OCI-LY7 (cell line): ENCODE results near the gene LPAR1. TPM values are rescaled to one million over a fixed set of nuclear protein-coding genes. Genes with fewer than 3 reads are reported as not detected.

Experiments used
- BruUV-seq: library from RNA; stranded (reverse); fragments of 400-500 nt; replicated peaks from 2 replicates; lab custom pipeline; 2021; lab: Mats Ljungman, UMichigan
- CTCF ChIA-PET: fragments of 300-600 bp; sonication (Branson Sonifier 250); formaldehyde crosslinking; loops from one replicate; lab custom pipeline; 2022; ENCODE audit warnings: antibody characterized with exemption; ENCODE audit not compliant: unreplicated experiment; lab: Charles Lee
- POLR2A ChIA-PET: fragments of 300-600 bp; sonication (Branson Sonifier 250); formaldehyde crosslinking; loops from one replicate; lab custom pipeline; 2022; ENCODE audit warnings: antibody characterized with exemption; lab: Charles Lee
- DNase-seq: peaks from one replicate; pipeline ENCODE4 v3.0.0-alpha.2; 2015; ENCODE audit warnings: low spot score
- H2AFZ ChIP-seq: fragments of 200-600 bp; sonication (generic), shearing (Covaris generic); 2 replicates; pipeline ENCODE4 v1.6.1; 2014; ENCODE audit warnings: mild to moderate bottlenecking, antibody characterized with exemption, low read length, moderate library complexity
- H3K27ac ChIP-seq: fragments of 200-600 bp; sonication (generic); 2 replicates; pipeline ENCODE4 v1.5.1; 2014; ENCODE audit warnings: mixed run types, low read depth, mild to moderate bottlenecking, moderate library complexity, low read length, inconsistent platforms; ENCODE audit not compliant: poor library complexity, severe bottlenecking
- H3K36me3 ChIP-seq: fragments of 200-600 bp; sonication (generic); 2 replicates; pipeline ENCODE4 v1.6.1; 2014; ENCODE audit warnings: mild to moderate bottlenecking, antibody characterized with exemption, low read length, moderate library complexity, mixed read lengths; ENCODE audit not compliant: insufficient read depth
- H3K4me1 ChIP-seq: fragments of 200-600 bp; sonication (generic); 2 replicates; pipeline ENCODE4 v1.5.1; 2014; ENCODE audit warnings: mild to moderate bottlenecking, low read length; ENCODE audit not compliant: insufficient read depth, poor library complexity, severe bottlenecking
- H3K4me2 ChIP-seq: fragments of 200-600 bp; sonication (generic); 2 replicates; pipeline ENCODE4 v1.6.1; 2014; ENCODE audit warnings: mild to moderate bottlenecking, low read length
- H3K4me3 ChIP-seq: fragments of 200-600 bp; sonication (generic); 2 replicates; pipeline ENCODE4 v1.5.1; 2014; ENCODE audit warnings: mild to moderate bottlenecking, low read depth, low read length; ENCODE audit not compliant: poor library complexity, severe bottlenecking
- H3K79me2 ChIP-seq: fragments of 200-600 bp; sonication (generic); 2 replicates; pipeline ENCODE4 v1.6.1; 2016; ENCODE audit warnings: low read depth, mild to moderate bottlenecking, low read length, moderate library complexity, mixed read lengths; ENCODE audit not compliant: insufficient read depth
- H3K9me2 ChIP-seq: fragments of 200-600 bp; sonication (generic); 2 replicates; pipeline ENCODE4 v1.6.1; 2016; ENCODE audit warnings: mild to moderate bottlenecking, low read length, mixed read lengths; ENCODE audit not compliant: insufficient read depth
- H3K9me3 ChIP-seq: fragments of 200-600 bp; sonication (generic); 2 replicates; pipeline ENCODE4 v1.6.1; 2014; ENCODE audit warnings: mild to moderate bottlenecking, mixed run types, low read length, mixed read lengths
- H4K20me1 ChIP-seq: fragments of 200-600 bp; sonication (generic); 2 replicates; pipeline ENCODE4 v1.6.1; 2014; ENCODE audit warnings: mild to moderate bottlenecking, antibody characterized with exemption, low read length, moderate library complexity, mixed read lengths; ENCODE audit not compliant: insufficient read depth
- EZH2phosphoT487 ChIP-seq: fragments of 200-600 bp; sonication (generic); IDR thresholded peaks from 2 replicates; pipeline ENCODE4 v1.6.1; 2018; ENCODE audit warnings: low read depth, borderline replicate concordance, mild to moderate bottlenecking, mixed run types, antibody characterized with exemption, low read length, moderate library complexity, mixed read lengths
- intact Hi-C: fragments of 100-400 bp; cut with micrococcal nuclease; formaldehyde crosslinking; loops from one replicate; pipeline ENCODE4 v1.10.0; 2022; ENCODE audit not compliant: unreplicated experiment
- total RNA-seq, 2 experiments: library from RNA; depleted of rRNA in 1 of 2; stranded (reverse); fragments of >200 nt in 1 of 2; shearing (Covaris generic) in 1 of 2; gene quantifications; 2 replicates each; pipeline ENCODE4 v1.2.3, GENCODE V29; 2014 to 2022
- TF ChIP-seq, protein P1 (sequence below): fragments of 200-600 bp; sonication (generic); conservative IDR thresholded peaks from 2 replicates; pipeline ENCODE4 v1.5.1; 2014; ENCODE audit warnings: mild to moderate bottlenecking, antibody characterized with exemption, low read length, moderate library complexity, mixed read lengths

Gene LPAR1
- total RNA-seq, 2 experiments from 2014 or later = not detected

DNA sequence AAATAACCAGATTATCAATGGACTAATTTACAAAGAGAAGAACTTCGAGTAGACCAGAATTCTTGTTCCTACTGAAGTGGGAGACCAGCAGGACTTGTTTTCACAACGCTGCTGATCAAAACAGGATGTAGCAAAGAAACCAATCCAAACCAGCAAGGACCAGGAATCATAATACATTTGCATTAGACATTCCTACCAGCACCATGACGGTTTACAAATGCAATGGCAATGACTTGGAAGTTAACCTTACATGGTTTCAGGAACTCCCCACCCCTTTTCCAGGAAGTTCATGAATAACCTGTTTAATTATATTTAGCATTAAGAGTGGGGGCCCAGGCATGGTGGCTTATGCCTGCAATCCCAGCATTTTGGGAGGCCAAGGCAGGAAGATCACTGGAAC lies 100.0 kb downstream of the LPAR1 start:
- POLR2A ChIA-PET = interaction anchor here (0.7 kb wide), 1 partner anchor 348 kb away, joined by 3 read pairs; no protein-coding TSS in a partner anchor
- Histone ChIP-seq H3K9me3 (no peaks in the 10 kb centered on the region), H3K36me3 (no peaks in the 10 kb centered on the region), H3K79me2 (no peaks in the 10 kb centered on the region), H3K4me1 (no peaks in the 10 kb centered on the region), H2AFZ (no peak overlapping the region), H3K4me2 (no peak overlapping the region), H3K9me2 (no peaks in the 10 kb centered on the region), H3K27ac (no peak overlapping the region), H4K20me1 (no peaks in the 10 kb centered on the region), H3K4me3 (no peak overlapping the region)
- TF ChIP-seq EZH2phosphoT487 = no peak
- TF ChIP-seq, protein P1, sequence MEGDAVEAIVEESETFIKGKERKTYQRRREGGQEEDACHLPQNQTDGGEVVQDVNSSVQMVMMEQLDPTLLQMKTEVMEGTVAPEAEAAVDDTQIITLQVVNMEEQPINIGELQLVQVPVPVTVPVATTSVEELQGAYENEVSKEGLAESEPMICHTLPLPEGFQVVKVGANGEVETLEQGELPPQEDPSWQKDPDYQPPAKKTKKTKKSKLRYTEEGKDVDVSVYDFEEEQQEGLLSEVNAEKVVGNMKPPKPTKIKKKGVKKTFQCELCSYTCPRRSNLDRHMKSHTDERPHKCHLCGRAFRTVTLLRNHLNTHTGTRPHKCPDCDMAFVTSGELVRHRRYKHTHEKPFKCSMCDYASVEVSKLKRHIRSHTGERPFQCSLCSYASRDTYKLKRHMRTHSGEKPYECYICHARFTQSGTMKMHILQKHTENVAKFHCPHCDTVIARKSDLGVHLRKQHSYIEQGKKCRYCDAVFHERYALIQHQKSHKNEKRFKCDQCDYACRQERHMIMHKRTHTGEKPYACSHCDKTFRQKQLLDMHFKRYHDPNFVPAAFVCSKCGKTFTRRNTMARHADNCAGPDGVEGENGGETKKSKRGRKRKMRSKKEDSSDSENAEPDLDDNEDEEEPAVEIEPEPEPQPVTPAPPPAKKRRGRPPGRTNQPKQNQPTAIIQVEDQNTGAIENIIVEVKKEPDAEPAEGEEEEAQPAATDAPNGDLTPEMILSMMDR = no peak
- BruUV-seq = no TSS peak
- intact Hi-C loops = no loop called here
- no peak for DNase-seq
- CTCF ChIA-PET = no interaction called here

DNA sequence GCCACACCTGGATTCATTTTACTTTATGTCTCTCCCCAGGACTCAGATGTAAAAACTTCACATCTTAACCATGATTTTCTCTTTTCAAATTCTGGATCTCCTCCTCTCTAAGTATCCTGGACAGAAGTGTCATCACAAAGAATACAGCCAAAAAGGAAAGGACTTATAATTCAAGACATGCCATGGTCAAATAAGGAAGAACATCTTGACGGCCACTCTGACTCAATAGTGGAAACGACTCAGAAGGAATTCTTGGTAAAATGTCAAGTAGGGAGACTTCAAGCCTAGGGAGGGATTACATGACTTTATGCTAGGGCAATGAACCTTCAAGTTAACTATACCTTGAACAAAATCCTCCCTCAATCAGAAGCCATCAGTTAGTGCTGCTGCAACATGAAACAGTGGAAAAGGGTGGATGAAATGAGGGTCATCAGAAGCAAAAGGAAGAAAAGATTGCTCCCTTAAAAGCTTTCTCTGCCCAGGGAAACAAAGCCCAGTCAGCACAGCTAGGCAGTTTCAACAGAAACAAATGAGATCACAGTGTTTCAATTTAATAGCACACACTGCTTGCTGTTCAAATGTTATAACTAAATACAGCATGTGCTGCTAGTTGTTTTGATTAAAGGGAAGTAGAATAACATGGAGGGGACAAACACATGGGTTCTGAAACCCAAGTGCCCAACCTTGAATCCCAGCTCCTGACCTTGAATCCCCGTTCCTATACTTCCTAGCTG lies 101.4 kb downstream of the LPAR1 start:
- no peaks in the 10 kb centered on the region for H4K20me1 ChIP-seq
- CTCF ChIA-PET = no interaction called here
- intact Hi-C loops = no loop called here

DNA sequence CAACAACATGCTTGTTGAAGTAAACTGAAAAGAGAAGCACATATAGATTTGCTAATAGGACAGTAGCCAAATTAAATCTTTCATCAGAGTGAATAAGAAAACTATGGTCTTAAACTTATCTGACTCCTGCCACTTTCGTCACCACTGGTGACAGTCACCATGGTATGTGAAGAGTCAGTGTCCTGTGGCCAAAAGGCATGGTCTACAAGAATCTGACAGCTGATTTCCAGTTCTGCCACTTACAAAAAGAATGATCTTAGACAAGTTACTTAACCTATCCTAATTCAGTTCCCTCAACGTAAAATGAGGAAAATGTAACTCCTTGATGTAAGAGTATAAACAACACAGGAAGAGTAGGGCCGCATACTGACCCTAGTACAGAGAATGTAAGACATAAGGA lies 102.0 kb downstream of the LPAR1 start:
- no peak for DNase-seq

More for the DNA sequence above, 101.4 kb downstream of the LPAR1 start:
- DNase-seq = no peak
- Histone ChIP-seq H3K9me3 (no peaks in the 10 kb centered on the region), H3K27ac (no peak overlapping the region), H3K79me2 (no peaks in the 10 kb centered on the region), H3K4me3 (no peak overlapping the region), H3K9me2 (no peaks in the 10 kb centered on the region), H3K4me2 (no peak overlapping the region), H3K36me3 (no peaks in the 10 kb centered on the region), H3K4me1 (no peaks in the 10 kb centered on the region), H2AFZ (no peak overlapping the region)
- TF ChIP-seq, protein P1 = no peak
- TF ChIP-seq EZH2phosphoT487 = no peak
- POLR2A ChIA-PET = no interaction called here
- no TSS peak for BruUV-seq

More for the DNA sequence above, 102.0 kb downstream of the LPAR1 start:
- Histone ChIP-seq H3K4me2 (no peak overlapping the region), H2AFZ (no peak overlapping the region), H3K79me2 (no peaks in the 10 kb centered on the region), H3K36me3 (no peaks in the 10 kb centered on the region), H4K20me1 (no peaks in the 10 kb centered on the region), H3K4me1 (no peaks in the 10 kb centered on the region), H3K9me2 (no peaks in the 10 kb centered on the region), H3K9me3 (no peaks in the 10 kb centered on the region), H3K4me3 (no peak overlapping the region), H3K27ac (no peak overlapping the region)
- ChIA-PET POLR2A (no interaction called here), CTCF (no interaction called here)
- intact Hi-C loops = no loop called here
- BruUV-seq = no TSS peak
- no peak for TF ChIP-seq EZH2phosphoT487
- TF ChIP-seq, protein P1 = no peak
